H1 (cell line): ENCODE measurements around the gene DDX5. TPM values are rescaled to one million over a fixed set of nuclear protein-coding genes. Genes with fewer than 3 reads are reported as not detected.

Experiments
- CBX8 ChIP-seq: fragments of 300-800, 300-1000 bp; sonication (generic); IDR thresholded peaks from 2 replicates; pipeline ENCODE4 v1.7.1; 2016; ENCODE audit warnings: low read depth, low read length, borderline replicate concordance
- polyA plus RNA-seq, 7 experiments: library from polyadenylated mRNA; depleted of rRNA in 3 of 7; stranded (reverse) in 5 of 7; unstranded in 2 of 7; fragments of >200 nt in 5 of 7; fragments of 200-250 nt in 2 of 7; gene quantifications; 1 replicate in 5 of 7; 2 replicates in 1 of 7; 4 replicates in 1 of 7; pipeline versions ENCODE4 v1.2.1 to v1.2.3, GENCODE V29; 2011 to 2013; ENCODE audit warnings: missing spikeins in 2 of 7, mixed read lengths in 2 of 7
- total RNA-seq: library from RNA; stranded (reverse); fragmentation: NEBNext Ultra II Directional; extraction: Animal tissue kit (Norgen Biotek cat#: 25700); gene quantifications from 2 replicates; pipeline ENCODE4 v1.2.1, GENCODE V29; 2021

DDX5 gene
- total and polyA plus RNA-seq, 2 of the 8 experiments (the other 6 are each of a cell fraction or from before 2014, with no cell fraction given), result 572 to 591 TPM

GRCh38 chr17:64555281-64555680 lies 49.2 kb upstream of the DDX5 start (continued):
- no peak for TF ChIP-seq CBX8
